ENCODE results near the gene GP1BB. TPM values are rescaled to one million over a fixed set of nuclear protein-coding genes. Genes with fewer than 3 reads are reported as not detected.

GP1BB gene
- total and polyA plus RNA-seq, 2 of the 4 experiments (the other 2 are of a cell fraction), result 0.18 to 1.5 TPM

GRCh38 chr22:19758896-19759426 lies 35.6 kb downstream of the GP1BB start:
- H2BK120ac ChIP-seq (ENCODE audit: low read depth, low read length), result no peak overlapping the region
- no peaks in the 10 kb centered on the region for H3K36me3 ChIP-seq (ENCODE audit: control insufficient read depth, insufficient read depth, low read length)
- 9% methylated on average over 10 of the region's 21 CpGs; no CpG with 5 or more reads in 1 of the 2 experiments for WGBS, 2 experiments (ENCODE audit: extremely low coverage in 2 of 2, insufficient read length in 1 of 2)
- no peak overlapping the region for H4K8ac ChIP-seq (ENCODE audit: low read depth in 2 of 2, low read length in 2 of 2)
- no peak overlapping the region for H2BK20ac ChIP-seq (ENCODE audit: low read depth, low read length)
- H2AFZ ChIP-seq (replicated peaks; ENCODE audit: low read length, poor library complexity), result no peak overlapping the region
- H3K4me1 ChIP-seq (ENCODE audit: control insufficient read depth, insufficient read depth, low read length), result peaks cover 4% of the 10 kb centered on the region; the same call in 1 of the 2 replicates
- peaks cover 6% of the 10 kb centered on the region; the same call in 1 of the 2 replicates for H4K20me1 ChIP-seq (ENCODE audit: insufficient read depth, low read length)
- in situ Hi-C loops (cut with MboI; ENCODE audit: low sequenced_read_pairs), result no loop called here
- no peak overlapping the region for H3K14ac ChIP-seq (replicated peaks; ENCODE audit: low read depth, low read length)
- TF ChIP-seq FOS (IDR thresholded peaks at IDR 0.05; ENCODE audit: low read depth, low read length), result no peak
- TF ChIP-seq RAD21 (IDR thresholded peaks at IDR 0.05; ENCODE audit: low read length), result no peak
- TF ChIP-seq CHD1 (IDR thresholded peaks at IDR 0.05; ENCODE audit: low read depth, low read length), result no peak
- no peak for TF ChIP-seq RFX5 (IDR thresholded peaks at IDR 0.05; ENCODE audit: low read depth, low read length)
- TF ChIP-seq BHLHE40 (IDR thresholded peaks at IDR 0.05; ENCODE audit: low read depth, low read length), result no peak
- TF ChIP-seq CTCF (conservative IDR thresholded peaks at IDR 0.05; ENCODE audit: low read depth, low read length), result no peak
- no peak for TF ChIP-seq USF2 (IDR thresholded peaks at IDR 0.05; ENCODE audit: low read depth, low read length)
- no peak for TF ChIP-seq NFE2L2 (IDR thresholded peaks at IDR 0.05; ENCODE audit: low read depth, low read length)
- no peak for TF ChIP-seq ELK1 (IDR thresholded peaks at IDR 0.05; ENCODE audit: borderline replicate concordance, low read depth, low read length)
- no peak for TF ChIP-seq CEBPB (IDR thresholded peaks at IDR 0.05; ENCODE audit: low read depth, low read length)
- TF ChIP-seq MXI1 (IDR thresholded peaks at IDR 0.05; ENCODE audit: borderline replicate concordance, low read depth, low read length), result no peak
- no peak for TF ChIP-seq MAFK (IDR thresholded peaks at IDR 0.05; ENCODE audit: low read depth, low read length)
- no peak for TF ChIP-seq RCOR1 (IDR thresholded peaks at IDR 0.05; ENCODE audit: insufficient replicate concordance, low read length)
- no peak for TF ChIP-seq POLR2A (IDR thresholded peaks at IDR 0.05; ENCODE audit: low read depth, low read length)
- no peak for TF ChIP-seq MAZ (IDR thresholded peaks at IDR 0.05; ENCODE audit: borderline replicate concordance, low read depth, low read length)
- no peak for TF ChIP-seq SMC3 (IDR thresholded peaks at IDR 0.05; ENCODE audit: low read depth, low read length)
- DNase-seq, result no peak
- no peak overlapping the region for H2AK9ac ChIP-seq (replicated peaks; ENCODE audit: low read depth, low read length, poor library complexity)
- no peak overlapping the region for H3K56ac ChIP-seq (ENCODE audit: extremely low read depth, insufficient read depth, low read length)
- H3K9ac ChIP-seq (ENCODE audit: low read depth, low read length), result no peak overlapping the region
- no peak overlapping the region for H3K23ac ChIP-seq (ENCODE audit: low read depth, low read length)
- no peak overlapping the region for H3K18ac ChIP-seq (ENCODE audit: low read depth, low read length)
- no peak overlapping the region for H2BK15ac ChIP-seq (ENCODE audit: low read depth, low read length)
- intact Hi-C loops (cut with micrococcal nuclease), result no loop called here
- no peak overlapping the region for H3K4me3 ChIP-seq (ENCODE audit: insufficient read depth, low read depth, low read length)
- POLR2A ChIA-PET (ENCODE audit: unreplicated experiment), result no interaction called here
- H3K27me3 ChIP-seq (ENCODE audit: control insufficient read depth, insufficient read depth, low read length), result peaks cover 93% of the 10 kb centered on the region
- dilution Hi-C loops (cut with HindIII; ENCODE audit: low sequenced_read_pairs, unreplicated experiment), result no loop called here
- no TSS peak for BruUV-seq (replicated peaks)
- no peak overlapping the region for H3K4ac ChIP-seq (ENCODE audit: low read depth, low read length)
- no peak overlapping the region for H4K5ac ChIP-seq (ENCODE audit: low read depth, low read length)
- no peak overlapping the region for H4K91ac ChIP-seq (ENCODE audit: insufficient read depth, low read depth, low read length)
- no peaks in the 10 kb centered on the region for H3K9me1 ChIP-seq (ENCODE audit: insufficient read depth, low read length)
- no peaks in the 10 kb centered on the region for H3K79me1 ChIP-seq (ENCODE audit: low read depth in 1 of 2, low read length in 2 of 2)
- H2AK5ac ChIP-seq (ENCODE audit: low read depth, low read length), result no peak overlapping the region
- no peak for ATAC-seq (ENCODE audit: low read depth)
- H3K4me2 ChIP-seq (ENCODE audit: low read depth, low read length), result no peak overlapping the region
- H3K27ac ChIP-seq (ENCODE audit: insufficient read depth, low read length), result no peak overlapping the region
- H3K9me3 ChIP-seq (ENCODE audit: control insufficient read depth, insufficient read depth, low read length), result no peaks in the 10 kb centered on the region
- H2BK5ac ChIP-seq (ENCODE audit: low read depth, low read length, poor library complexity, severe bottlenecking), result no peak overlapping the region
- CTCF ChIA-PET, result no interaction called here

Measured in IMR-90 (cell line).